ENCODE results near the gene CDKAL1. TPM values are rescaled to one million over a fixed set of nuclear protein-coding genes. Genes with fewer than 3 reads are reported as not detected.

CDKAL1 gene
- total RNA-seq, 2 donors from 2014 or later: 12.1 to 19.0 TPM

GRCh38 chr6:21158873-21159272, 624.6 kb downstream of the CDKAL1 start:
- intact Hi-C loops (cut with DNase I): no loop called here
- no peaks in the 10 kb centered on the region for H3K9me3 ChIP-seq
- no peak for TF ChIP-seq POLR2A (IDR thresholded peaks at IDR 0.05)
- no peak for TF ChIP-seq CTCF (IDR thresholded peaks at IDR 0.05)
- no peak for TF ChIP-seq POLR2AphosphoS5 (IDR thresholded peaks at IDR 0.05)
- H3K27me3 ChIP-seq (replicated peaks; ENCODE audit: insufficient read depth): no peaks in the 10 kb centered on the region
- no peak overlapping the region for H3K27ac ChIP-seq
- no peaks in the 10 kb centered on the region for H3K36me3 ChIP-seq
- no peaks in the 10 kb centered on the region for H3K4me1 ChIP-seq (replicated peaks)
- no peak overlapping the region for H3K4me3 ChIP-seq
- DNase-seq (ENCODE audit: low spot score): no peak
- WGBS: 73% methylated on average over 1 of the region's 1 CpG

- intact Hi-C loops (cut with DNase I): no loop called here
- no peak for DNase-seq (ENCODE audit: low spot score)
- TF ChIP-seq POLR2A (IDR thresholded peaks at IDR 0.05): no peak
- TF ChIP-seq CTCF (IDR thresholded peaks at IDR 0.05): no peak
- TF ChIP-seq POLR2AphosphoS5 (IDR thresholded peaks at IDR 0.05): no peak
- Histone ChIP-seq H3K27me3 (replicated peaks; ENCODE audit: insufficient read depth) (no peaks in the 10 kb centered on the region), H3K36me3 (no peaks in the 10 kb centered on the region), H3K9me3 (no peaks in the 10 kb centered on the region), H3K4me1 (replicated peaks) (no peaks in the 10 kb centered on the region), H3K4me3 (no peak overlapping the region), H3K27ac (no peak overlapping the region)
- WGBS: 95% methylated on average over 3 of the region's 3 CpGs
Observed at GRCh38 chr6:21159465-21159864, 625.2 kb downstream of the CDKAL1 start.

- H3K4me3 ChIP-seq: no peak overlapping the region
- no peaks in the 10 kb centered on the region for H3K4me1 ChIP-seq (replicated peaks)
- no peak overlapping the region for H3K27ac ChIP-seq
- H3K36me3 ChIP-seq: no peaks in the 10 kb centered on the region
- 85% methylated on average over 4 of the region's 4 CpGs for WGBS
- H3K27me3 ChIP-seq (replicated peaks; ENCODE audit: insufficient read depth): no peaks in the 10 kb centered on the region
- DNase-seq (ENCODE audit: low spot score): no peak
- H3K9me3 ChIP-seq: no peaks in the 10 kb centered on the region
- intact Hi-C loops (cut with DNase I): no loop called here
- TF ChIP-seq POLR2AphosphoS5 (IDR thresholded peaks at IDR 0.05) (no peak), POLR2A (IDR thresholded peaks at IDR 0.05) (no peak), CTCF (IDR thresholded peaks at IDR 0.05) (no peak)
Observed at GRCh38 chr6:21161707-21162106, 627.5 kb downstream of the CDKAL1 start.

- Histone ChIP-seq H3K4me1 (replicated peaks) (no peaks in the 10 kb centered on the region), H3K27me3 (replicated peaks; ENCODE audit: insufficient read depth) (no peaks in the 10 kb centered on the region), H3K9me3 (no peaks in the 10 kb centered on the region), H3K36me3 (no peaks in the 10 kb centered on the region), H3K4me3 (no peak overlapping the region), H3K27ac (no peak overlapping the region)
- 97% methylated on average over 13 of the region's 13 CpGs for WGBS
- DNase-seq (ENCODE audit: low spot score): no peak
- intact Hi-C loops (cut with DNase I): no loop called here
- TF ChIP-seq POLR2A (IDR thresholded peaks at IDR 0.05): no peak
- TF ChIP-seq POLR2AphosphoS5 (IDR thresholded peaks at IDR 0.05): no peak
Observed at GRCh38 chr6:21163110-21163837, 629.0 kb downstream of the CDKAL1 start.

- Histone ChIP-seq H3K9me3 (no peaks in the 10 kb centered on the region), H3K27me3 (replicated peaks; ENCODE audit: insufficient read depth) (no peaks in the 10 kb centered on the region), H3K27ac (no peak overlapping the region), H3K4me1 (replicated peaks) (no peaks in the 10 kb centered on the region), H3K36me3 (no peaks in the 10 kb centered on the region), H3K4me3 (no peak overlapping the region)
- no peak for DNase-seq (ENCODE audit: low spot score)
- TF ChIP-seq POLR2A (IDR thresholded peaks at IDR 0.05) (no peak), CTCF (IDR thresholded peaks at IDR 0.05) (no peak), POLR2AphosphoS5 (IDR thresholded peaks at IDR 0.05) (no peak)
- WGBS: 98% methylated on average over 2 of the region's 2 CpGs
- intact Hi-C loops (cut with DNase I): no loop called here
Observed at GRCh38 chr6:21163838-21164180, 629.6 kb downstream of the CDKAL1 start.

All from prostate gland (tissue), 2 donors.